Renal cortical epithelial cell (primary cell): ENCODE results near the gene CXCR3. TPM values are rescaled to one million over a fixed set of nuclear protein-coding genes. Genes with fewer than 3 reads are reported as not detected.
"Not testable (repeated sequence)": the region's sequence is repeated elsewhere in the genome, so short reads cannot be mapped to it uniquely, and the experiment has no call there.

ENCODE experiments used
- DNase-seq: peaks from one replicate; pipeline ENCODE4 v3.0.0-alpha.2; 2011; ENCODE audit warnings: low read depth
- total RNA-seq: library from RNA; depleted of rRNA; stranded (reverse); fragments of >200 nt; gene quantifications from 2 replicates; pipeline ENCODE4 v1.2.3, GENCODE V29; 2014

CXCR3 gene
- total RNA-seq, 1 donor from 2014 or later: not detected

- DNase-seq: no peak
Measured at GRCh38 chrX:71609095-71609750, 9.1 kb downstream of the CXCR3 start.

GRCh38 chrX:71607488-71607887 lies 10.8 kb downstream of the CXCR3 start:
- no peak for DNase-seq

- DNase-seq: no peak
Measured at GRCh38 chrX:71606536-71607216, 11.6 kb downstream of the CXCR3 start.

GRCh38 chrX:71604796-71605568 lies 13.3 kb downstream of the CXCR3 start:
- no peak for DNase-seq

- DNase-seq: no peak
Measured at GRCh38 chrX:71604141-71604540, 14.2 kb downstream of the CXCR3 start.

GRCh38 chrX:71603618-71604017 lies 14.7 kb downstream of the CXCR3 start:
- DNase-seq: no peak

- no peak for DNase-seq
Measured at GRCh38 chrX:71599965-71600364, 18.3 kb downstream of the CXCR3 start.

GRCh38 chrX:71593210-71593609 lies 25.1 kb downstream of the CXCR3 start:
- DNase-seq: not testable (repeated sequence)

- no peak for DNase-seq
Measured at GRCh38 chrX:71586929-71587328, 31.4 kb downstream of the CXCR3 start.

- DNase-seq: no peak
Measured at GRCh38 chrX:71581210-71581609, 37.1 kb downstream of the CXCR3 start.

- DNase-seq: no peak
Measured at GRCh38 chrX:71579990-71580380, 38.3 kb downstream of the CXCR3 start.

- DNase-seq: no peak
Measured at GRCh38 chrX:71579136-71579989, 38.9 kb downstream of the CXCR3 start.

- DNase-seq: no peak
Measured at GRCh38 chrX:71578253-71579135, 39.8 kb downstream of the CXCR3 start, which contains the start of gene GCNA. GCNA (plus strand) TSS chrX:71578437; CDS start chrX:71580822, 2,385 bp downstream.

GRCh38 chrX:71577682-71578081 lies 40.6 kb downstream of the CXCR3 start:
- DNase-seq: no peak

GRCh38 chrX:71573590-71573989 lies 44.7 kb downstream of the CXCR3 start:
- DNase-seq: no peak

- not testable (repeated sequence) for DNase-seq
Measured at GRCh38 chrX:71571390-71571789, 46.9 kb downstream of the CXCR3 start.
